Transverse colon (tissue), 4 donors: Measurements from ENCODE around the gene NUP50. TPM values are rescaled to one million over a fixed set of nuclear protein-coding genes. Genes with fewer than 3 reads are reported as not detected.

Source experiments
- DNase-seq: peaks from one replicate; pipeline ENCODE4 v3.0.0-alpha.2; 2019
- H3K27ac ChIP-seq, 4 donors: fragments of 200-600 bp; sonication (generic); 2 replicates each; pipeline ENCODE4 v1.5.1; 2016 to 2018; ENCODE audit warnings: inconsistent platforms in 4 of 4
- H3K27me3 ChIP-seq: fragments of 200-600 bp; sonication (generic); 2 replicates; pipeline ENCODE4 v1.5.1; 2017; ENCODE audit warnings: inconsistent platforms
- H3K36me3 ChIP-seq, 4 donors: fragments of 200-600 bp; sonication (generic); 2 replicates each; pipeline ENCODE4 v1.5.1; 2017 to 2019; ENCODE audit warnings: inconsistent platforms in 4 of 4
- H3K4me1 ChIP-seq, 4 donors: fragments of 200-600 bp; sonication (generic); 2 replicates each; pipeline ENCODE4 v1.5.1; 2017 to 2020; ENCODE audit warnings: inconsistent platforms in 4 of 4
- H3K4me3 ChIP-seq, 4 donors: fragments of 200-600 bp; sonication (generic); 1 replicate in 1 of 4; 2 replicates in 3 of 4; pipeline versions ENCODE4 v1.5.1 to v1.6.1; 2017 to 2019; ENCODE audit warnings: inconsistent platforms in 4 of 4
- H3K9me3 ChIP-seq, 2 donors: fragments of 200-600 bp; sonication (generic); 2 replicates each; pipeline ENCODE4 v1.5.1; 2017 to 2019; ENCODE audit warnings: inconsistent platforms in 2 of 2
- EP300 ChIP-seq: sonication (generic); formaldehyde crosslinking; IDR thresholded peaks from one replicate; pipeline ENCODE4 v1.6.1; 2017; ENCODE audit warnings: antibody characterized with exemption, low read depth
- POLR2A ChIP-seq: fragments of 450-650 bp; IDR thresholded peaks from one replicate; pipeline ENCODE4 v1.6.1; 2016; ENCODE audit warnings: antibody characterized with exemption, mild to moderate bottlenecking, moderate library complexity
- POLR2AphosphoS5 ChIP-seq, 3 donors: sonication (generic); formaldehyde crosslinking; IDR thresholded peaks; one replicate each; pipeline ENCODE4 v1.6.1; 2016; ENCODE audit warnings: antibody characterized with exemption in 3 of 3
- WGBS, 2 donors: methylation state at CpG; one replicate each; pipeline ENCODE4 v1.1.5; 2018; ENCODE audit warnings: low coverage in 1 of 2; 5-methylcytosine and 5-hydroxymethylcytosine counted together
- in situ Hi-C, 4 donors: fragments of 200-750 bp; cut with MboI; loops; one replicate each; pipeline versions ENCODE4 v1.15.0 to v1.15.1; 2017; ENCODE audit warnings: low sequenced_read_pairs in 3 of 4, low pct_ligation_motif_present in 1 of 4, low pct_unique_long_range_greater_than_20kb in 1 of 4
- intact Hi-C: fragments of 100-400 bp; cut with DNase I; formaldehyde crosslinking; loops from one replicate; pipeline ENCODE4 v1.15.1; 2023; ENCODE audit warnings: low total_unique reads
- total RNA-seq, 4 donors: library from RNA; depleted of rRNA; stranded (reverse); fragments of >200 nt; gene quantifications; one replicate each; pipeline ENCODE4 v1.1.0, GENCODE V29; 2016
- TF ChIP-seq, protein P1 (sequence below), 5 experiments: fragments of 200-600 bp in 3 of 5; fragments of 450-650 bp in 2 of 5; sonication (generic) in 3 of 5; IDR thresholded peaks; 1 replicate in 2 of 5; 2 replicates in 3 of 5; pipeline ENCODE4 v1.5.1; 2016 to 2017; ENCODE audit warnings: antibody characterized with exemption in 5 of 5, inconsistent platforms in 3 of 5, mild to moderate bottlenecking in 2 of 5, moderate library complexity in 1 of 5

Gene NUP50
- total RNA-seq, 4 donors from 2014 or later: 47.0 to 152 (median 73.5) TPM

DNA sequence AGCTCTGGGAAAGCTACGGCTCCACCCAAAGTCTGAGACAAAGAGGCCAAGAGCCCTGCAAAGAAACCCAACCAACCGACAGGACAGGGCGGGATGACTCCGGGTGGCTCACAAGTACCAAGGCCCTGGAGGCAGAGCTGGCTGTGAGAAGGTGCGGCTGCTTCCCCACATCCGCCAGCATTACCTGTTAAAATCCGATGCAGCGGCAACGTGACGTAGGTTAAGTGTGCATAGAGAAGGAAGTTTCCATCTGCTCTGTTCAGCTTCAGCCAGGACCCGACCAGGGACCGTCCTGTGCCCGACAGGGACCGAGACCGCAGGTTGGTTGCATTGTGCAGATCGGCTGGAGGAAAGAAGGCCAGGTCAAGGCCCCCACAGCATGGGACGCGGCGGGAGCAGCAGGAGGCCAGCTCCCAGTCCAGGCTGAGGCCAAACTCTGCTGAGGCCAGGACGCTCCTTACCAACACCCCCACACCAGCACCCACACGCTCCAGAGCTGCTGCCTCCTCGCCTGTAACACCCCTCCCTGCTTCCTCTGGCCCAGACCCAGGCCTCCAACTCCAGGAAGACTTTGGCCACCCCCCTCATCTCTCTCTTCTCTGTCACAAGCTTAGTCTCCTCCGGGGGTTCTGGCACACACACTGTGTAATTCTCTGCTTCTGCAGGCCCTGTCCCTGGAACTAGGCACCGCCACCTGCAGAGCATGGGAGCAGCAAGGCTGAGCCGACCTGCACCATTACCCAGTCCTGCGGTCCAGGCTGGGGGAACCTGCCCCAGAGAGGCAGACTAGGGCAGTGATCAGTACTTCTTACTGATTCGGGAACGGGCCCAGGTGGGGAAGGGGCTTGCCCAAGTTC, 34.1 kb downstream of the NUP50 start:
- TF ChIP-seq POLR2A (no peak), EP300 (no peak), POLR2AphosphoS5 (IDR thresholded peaks at IDR 0.05) (no peak)
- TF ChIP-seq, protein P1, sequence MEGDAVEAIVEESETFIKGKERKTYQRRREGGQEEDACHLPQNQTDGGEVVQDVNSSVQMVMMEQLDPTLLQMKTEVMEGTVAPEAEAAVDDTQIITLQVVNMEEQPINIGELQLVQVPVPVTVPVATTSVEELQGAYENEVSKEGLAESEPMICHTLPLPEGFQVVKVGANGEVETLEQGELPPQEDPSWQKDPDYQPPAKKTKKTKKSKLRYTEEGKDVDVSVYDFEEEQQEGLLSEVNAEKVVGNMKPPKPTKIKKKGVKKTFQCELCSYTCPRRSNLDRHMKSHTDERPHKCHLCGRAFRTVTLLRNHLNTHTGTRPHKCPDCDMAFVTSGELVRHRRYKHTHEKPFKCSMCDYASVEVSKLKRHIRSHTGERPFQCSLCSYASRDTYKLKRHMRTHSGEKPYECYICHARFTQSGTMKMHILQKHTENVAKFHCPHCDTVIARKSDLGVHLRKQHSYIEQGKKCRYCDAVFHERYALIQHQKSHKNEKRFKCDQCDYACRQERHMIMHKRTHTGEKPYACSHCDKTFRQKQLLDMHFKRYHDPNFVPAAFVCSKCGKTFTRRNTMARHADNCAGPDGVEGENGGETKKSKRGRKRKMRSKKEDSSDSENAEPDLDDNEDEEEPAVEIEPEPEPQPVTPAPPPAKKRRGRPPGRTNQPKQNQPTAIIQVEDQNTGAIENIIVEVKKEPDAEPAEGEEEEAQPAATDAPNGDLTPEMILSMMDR (IDR thresholded peaks at IDR 0.05): no peak
- Histone ChIP-seq H3K27me3 (no peaks in the 10 kb centered on the region), H3K4me1 (peaks cover 0 to 15% (median 10%) of the 10 kb centered on the region in 4 donors), H3K4me3 (no peak overlapping the region), H3K27ac (no peak overlapping the region), H3K36me3 (no peaks in the 10 kb centered on the region), H3K9me3 (no peaks in the 10 kb centered on the region)
- DNase-seq: no peak
- intact Hi-C loops (no loop called here), in situ Hi-C loops (no loop called here)
- 92% methylated on average over 28 of the region's 28 CpGs; no CpG with 5 or more reads in 1 of the 2 donors for WGBS, 2 donors

DNA sequence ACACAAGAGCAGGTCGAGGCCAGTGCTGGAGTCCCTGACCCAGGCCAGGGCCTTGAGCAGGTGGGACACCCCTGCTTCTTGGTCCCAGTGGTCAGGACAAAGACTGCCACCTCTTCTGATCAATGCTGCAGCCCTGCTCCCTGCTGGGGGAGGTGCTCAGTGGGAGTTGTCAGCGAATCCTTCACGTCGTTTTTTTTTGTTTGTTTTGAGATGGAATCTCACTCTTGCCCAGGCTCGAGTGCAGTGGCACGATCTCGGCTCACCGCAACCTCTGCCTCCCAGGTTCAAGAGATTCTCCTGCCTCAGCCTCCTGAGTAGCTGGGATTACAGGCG, 34.7 kb downstream of the NUP50 start:
- intact Hi-C loops (no loop called here), in situ Hi-C loops (no loop called here)
- Histone ChIP-seq H3K36me3 (no peaks in the 10 kb centered on the region), H3K27me3 (no peaks in the 10 kb centered on the region), H3K9me3 (no peaks in the 10 kb centered on the region), H3K4me3 (no peak overlapping the region), H3K27ac (no peak overlapping the region), H3K4me1 (peaks cover 0 to 15% (median 10%) of the 10 kb centered on the region in 4 donors)
- WGBS, 2 donors: 71 to 81% methylated on average over 3 to 9 of the region's 9 CpGs
- TF ChIP-seq POLR2A (no peak), EP300 (no peak), POLR2AphosphoS5 (IDR thresholded peaks at IDR 0.05) (no peak)
- TF ChIP-seq, protein P1 (IDR thresholded peaks at IDR 0.05): no peak
- DNase-seq: no peak

DNA sequence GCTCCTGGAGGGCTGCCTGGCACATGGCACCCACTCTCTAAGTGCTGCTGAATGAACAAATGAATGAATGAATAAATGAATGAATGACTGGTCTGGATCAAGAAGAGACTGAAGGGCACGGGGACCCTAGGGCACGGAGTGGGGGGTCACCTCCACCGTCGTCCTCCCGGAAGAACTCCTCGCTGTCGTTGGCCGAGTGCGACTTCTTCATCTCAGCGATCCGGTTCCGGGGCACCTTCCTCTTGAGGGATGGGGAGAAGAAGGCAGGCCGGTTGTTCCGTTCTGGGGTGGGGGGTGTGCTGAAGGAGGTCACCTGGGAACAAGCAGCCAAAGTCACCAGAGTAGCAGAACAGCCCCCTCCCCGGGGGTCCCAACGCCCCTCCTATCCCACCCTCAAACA, 36.0 kb downstream of the NUP50 start:
- DNase-seq: no peak
- no peaks in the 10 kb centered on the region for H3K27me3 ChIP-seq
- TF ChIP-seq EP300: no peak
- TF ChIP-seq POLR2AphosphoS5 (IDR thresholded peaks at IDR 0.05): no peak
- no peak for TF ChIP-seq POLR2A
- TF ChIP-seq, protein P1 (IDR thresholded peaks at IDR 0.05): no peak
- H3K4me3 ChIP-seq: no peak overlapping the region
- H3K36me3 ChIP-seq: no peaks in the 10 kb centered on the region
- peaks cover 0 to 15% (median 10%) of the 10 kb centered on the region in 4 donors for H3K4me1 ChIP-seq
- intact Hi-C loops (no loop called here), in situ Hi-C loops (no loop called here)
- WGBS, 2 donors: 94 to 96% methylated on average over 9 to 16 of the region's 16 CpGs
- no peaks in the 10 kb centered on the region for H3K9me3 ChIP-seq
- no peak overlapping the region for H3K27ac ChIP-seq

DNA sequence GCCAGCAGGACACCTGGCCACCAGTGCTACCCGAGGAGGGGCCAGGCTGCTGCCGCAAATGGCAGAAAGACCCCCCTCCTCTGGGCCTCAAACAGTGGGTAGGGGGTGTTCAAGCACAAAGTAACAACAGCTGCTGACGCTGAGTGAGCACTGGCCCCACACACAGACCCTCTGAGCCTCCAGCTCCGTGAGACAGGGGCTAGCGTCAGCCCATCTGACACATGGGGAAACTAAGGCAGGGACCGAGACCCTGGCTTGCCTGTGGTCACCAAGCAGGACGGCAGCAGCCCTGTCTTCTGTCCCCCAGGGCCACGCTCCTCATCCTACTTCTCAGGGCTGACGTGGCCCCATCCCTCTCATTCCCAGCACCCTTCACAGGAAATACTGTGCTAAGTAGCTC, 36.5 kb downstream of the NUP50 start:
- H3K27me3 ChIP-seq: no peaks in the 10 kb centered on the region
- in situ Hi-C loops: no loop called here
- H3K4me1 ChIP-seq: peaks cover 0 to 15% (median 10%) of the 10 kb centered on the region in 4 donors
- no peak overlapping the region for H3K4me3 ChIP-seq
- H3K36me3 ChIP-seq: no peaks in the 10 kb centered on the region
- no peak for DNase-seq
- intact Hi-C loops: no loop called here
- H3K9me3 ChIP-seq: no peaks in the 10 kb centered on the region
- TF ChIP-seq EP300: no peak
- no peak for TF ChIP-seq POLR2AphosphoS5 (IDR thresholded peaks at IDR 0.05)
- no peak for TF ChIP-seq POLR2A
- H3K27ac ChIP-seq: no peak overlapping the region
- 83% methylated on average over 9 of the region's 9 CpGs; no CpG with 5 or more reads in 1 of the 2 donors for WGBS, 2 donors
